WTC11 (cell line): ENCODE measurements around the gene TTC39C. TPM values are rescaled to one million over a fixed set of nuclear protein-coding genes. Genes with fewer than 3 reads are reported as not detected.

ENCODE experiments used
- ATAC-seq: fragments of 200-7000 bp; cut with Tn5 transposase; 2 replicates; pipeline ENCODE4 v1.10.0; 2021; ENCODE audit warnings: mild to moderate bottlenecking, moderate library complexity
- CTCF ChIA-PET: fragments of 300-600 bp; sonication (Branson Sonifier 250); formaldehyde crosslinking; loops from one replicate; lab custom pipeline; 2021; ENCODE audit warnings: antibody characterized with exemption; lab: Charles Lee
- POLR2A ChIA-PET: fragments of 350-600 bp; sonication (Branson Sonifier 250); formaldehyde crosslinking; loops from one replicate; lab custom pipeline; 2021; ENCODE audit warnings: antibody characterized with exemption; lab: Charles Lee
- DNase-seq: peaks from one replicate; pipeline ENCODE4 v3.0.0; 2021; ENCODE audit warnings: low spot score
- H3K27ac Mint-ChIP-seq: 2 replicates; pipeline ENCODE4 v1.8.0; 2021; ENCODE audit warnings: mixed read lengths
- H3K27me3 Mint-ChIP-seq: 2 replicates; pipeline ENCODE4 v1.8.0; 2021; ENCODE audit warnings: low read depth, mild to moderate bottlenecking, moderate library complexity, mixed read lengths
- H3K36me3 Mint-ChIP-seq: 2 replicates; pipeline ENCODE4 v1.8.0; 2021; ENCODE audit warnings: mixed read lengths
- H3K4me1 Mint-ChIP-seq: 2 replicates; pipeline ENCODE4 v1.8.0; 2022; ENCODE audit warnings: mixed read lengths
- H3K4me3 Mint-ChIP-seq: 2 replicates; pipeline ENCODE4 v1.8.0; 2021; ENCODE audit warnings: mild to moderate bottlenecking, moderate library complexity, mixed read lengths
- H3K9me3 Mint-ChIP-seq: 2 replicates; pipeline ENCODE4 v1.8.0; 2021; ENCODE audit warnings: mixed read lengths
- CBFB ChIP-seq: sonication (generic); formaldehyde crosslinking; IDR thresholded peaks from 2 replicates; pipeline ENCODE4 v1.8.1; 2022; ENCODE audit warnings: mild to moderate bottlenecking, low read depth, missing genetic modification reagents
- CTCF ChIP-seq: fragments of 200-600 bp; IDR thresholded peaks from 2 replicates; pipeline ENCODE4 v1.8.0; 2022; ENCODE audit warnings: antibody characterized with exemption
- FOXK1 ChIP-seq: sonication (generic); formaldehyde crosslinking; IDR thresholded peaks from 2 replicates; pipeline ENCODE4 v1.8.0; 2022; ENCODE audit warnings: mild to moderate bottlenecking, moderate library complexity, missing genetic modification reagents
- GTF2I ChIP-seq: fragments of 250-450 bp; sonication (Bioruptor Pico); conservative IDR thresholded peaks from 2 replicates; pipeline ENCODE4 v1.4.0; 2021; ENCODE audit warnings: mild to moderate bottlenecking
- JAZF1 ChIP-seq: fragments of 250-450 bp; sonication (Bioruptor Pico); IDR thresholded peaks from 2 replicates; pipeline ENCODE4 v1.9.0; 2021; ENCODE audit warnings: moderate library complexity, mild to moderate bottlenecking, inconsistent platforms
- KAT7 ChIP-seq: sonication (generic); formaldehyde crosslinking; IDR thresholded peaks from 2 replicates; pipeline ENCODE4 v1.8.1; 2023; ENCODE audit warnings: missing genetic modification reagents, mild to moderate bottlenecking, borderline replicate concordance
- OVOL2 ChIP-seq: fragments of 250-450 bp; sonication (Bioruptor Pico); IDR thresholded peaks from 2 replicates; pipeline ENCODE4 v1.9.0; 2021; ENCODE audit warnings: mild to moderate bottlenecking, borderline replicate concordance
- RELA ChIP-seq: sonication (generic); formaldehyde crosslinking; IDR thresholded peaks from 2 replicates; pipeline ENCODE4 v1.8.1; 2022; ENCODE audit warnings: missing genetic modification reagents, mild to moderate bottlenecking, borderline replicate concordance
- TP53 ChIP-seq: sonication (generic); formaldehyde crosslinking; IDR thresholded peaks from 2 replicates; pipeline ENCODE4 v1.8.1; 2023; ENCODE audit warnings: mild to moderate bottlenecking, missing genetic modification reagents
- ZNF121 ChIP-seq: sonication (generic); formaldehyde crosslinking; IDR thresholded peaks from 2 replicates; pipeline ENCODE4 v1.8.0; 2023; ENCODE audit warnings: missing genetic modification reagents
- total RNA-seq: library from RNA; stranded (reverse); gene quantifications from 3 replicates; pipeline ENCODE4 v1.2.3, GENCODE V29; 2021
- TF ChIP-seq, protein P1 (sequence below): sonication (generic); formaldehyde crosslinking; IDR thresholded peaks from 2 replicates; pipeline ENCODE4 v1.8.0; 2022; ENCODE audit warnings: mild to moderate bottlenecking, missing genetic modification reagents
- TF ChIP-seq, protein P2 (sequence below): sonication (generic); formaldehyde crosslinking; IDR thresholded peaks from 2 replicates; pipeline ENCODE4 v1.8.1; 2023; ENCODE audit warnings: mild to moderate bottlenecking, missing genetic modification reagents, moderate library complexity
- TF ChIP-seq, protein P3 (sequence below): sonication (generic); formaldehyde crosslinking; IDR thresholded peaks from 2 replicates; pipeline ENCODE4 v1.8.0; 2022; ENCODE audit warnings: mild to moderate bottlenecking, missing genetic modification reagents
- TF ChIP-seq, protein P4 (sequence below): fragments of 250-450 bp; sonication (Bioruptor Pico); IDR thresholded peaks from 2 replicates; pipeline ENCODE4 v1.9.0; 2021; ENCODE audit warnings: mild to moderate bottlenecking
- TF ChIP-seq, protein P5 (sequence below): sonication (generic); formaldehyde crosslinking; IDR thresholded peaks from 2 replicates; pipeline ENCODE4 v1.8.1; 2023; ENCODE audit warnings: mild to moderate bottlenecking, missing genetic modification reagents

The TTC39C gene
- total RNA-seq, 1 experiment from 2014 or later: 57.3 TPM

DNA sequence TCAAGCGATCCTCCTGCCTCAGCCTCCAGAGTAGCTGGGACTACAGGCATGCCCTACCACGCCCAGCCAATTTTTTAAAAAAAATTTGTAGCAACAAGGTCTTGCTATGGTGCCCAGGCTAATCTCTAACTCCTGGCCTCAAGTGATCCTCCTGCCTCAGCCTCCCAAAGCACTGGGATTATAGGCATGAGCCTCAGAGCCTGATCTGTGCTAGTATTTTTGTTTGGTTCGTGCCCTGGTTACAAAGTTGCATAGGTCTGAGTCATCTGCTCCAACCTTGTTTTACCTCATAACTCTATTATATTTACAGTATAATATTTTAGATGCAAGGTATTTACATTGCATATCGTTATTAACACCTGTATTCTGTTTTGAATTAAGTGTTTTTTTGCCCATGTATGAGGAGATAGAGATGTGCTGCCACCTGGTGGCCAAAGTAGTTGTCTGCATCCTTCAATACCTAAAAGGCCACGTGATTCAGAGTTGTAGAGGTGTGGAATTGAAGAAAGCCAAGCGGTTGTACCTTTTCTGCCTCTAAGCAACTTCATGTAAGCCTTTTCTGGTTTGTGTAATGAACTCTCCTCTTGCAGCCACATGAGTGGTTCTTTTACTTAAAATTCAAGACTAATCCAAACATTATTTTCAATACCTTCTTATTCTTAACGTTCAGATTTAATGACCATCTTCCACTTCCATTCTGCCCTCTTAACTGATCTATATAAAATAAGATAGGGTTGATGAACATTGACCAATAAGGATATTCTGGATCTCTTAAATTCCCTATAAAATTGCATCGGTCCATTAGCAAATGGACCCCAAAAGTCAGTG lies 104.4 kb downstream of the TTC39C start:
- H3K27me3 Mint-ChIP-seq: no peaks in the 10 kb centered on the region
- ATAC-seq: peak; percentile 61
- CTCF ChIA-PET: interaction anchor here (1.2 to 1.3 kb wide), 2 partner anchors 96 to 104 kb away, joined by 3 read pairs; no protein-coding TSS in a partner anchor
- POLR2A ChIA-PET: no interaction called here
- TF ChIP-seq OVOL2 (no peak), TP53 (no peak), ZNF121 (peak; percentile 50; the same call in 1 of the 2 replicates), JAZF1 (CRISPR knock-in tag) (no peak), CTCF (peak; percentile 89)
- TF ChIP-seq, protein P1, sequence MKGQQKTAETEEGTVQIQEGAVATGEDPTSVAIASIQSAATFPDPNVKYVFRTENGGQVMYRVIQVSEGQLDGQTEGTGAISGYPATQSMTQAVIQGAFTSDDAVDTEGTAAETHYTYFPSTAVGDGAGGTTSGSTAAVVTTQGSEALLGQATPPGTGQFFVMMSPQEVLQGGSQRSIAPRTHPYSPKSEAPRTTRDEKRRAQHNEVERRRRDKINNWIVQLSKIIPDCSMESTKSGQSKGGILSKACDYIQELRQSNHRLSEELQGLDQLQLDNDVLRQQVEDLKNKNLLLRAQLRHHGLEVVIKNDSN (CRISPR knock-in tag): peak; percentile 91
- TF ChIP-seq, protein P2, sequence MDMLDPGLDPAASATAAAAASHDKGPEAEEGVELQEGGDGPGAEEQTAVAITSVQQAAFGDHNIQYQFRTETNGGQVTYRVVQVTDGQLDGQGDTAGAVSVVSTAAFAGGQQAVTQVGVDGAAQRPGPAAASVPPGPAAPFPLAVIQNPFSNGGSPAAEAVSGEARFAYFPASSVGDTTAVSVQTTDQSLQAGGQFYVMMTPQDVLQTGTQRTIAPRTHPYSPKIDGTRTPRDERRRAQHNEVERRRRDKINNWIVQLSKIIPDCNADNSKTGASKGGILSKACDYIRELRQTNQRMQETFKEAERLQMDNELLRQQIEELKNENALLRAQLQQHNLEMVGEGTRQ (CRISPR knock-in tag): peak; percentile 90
- TF ChIP-seq, protein P3, sequence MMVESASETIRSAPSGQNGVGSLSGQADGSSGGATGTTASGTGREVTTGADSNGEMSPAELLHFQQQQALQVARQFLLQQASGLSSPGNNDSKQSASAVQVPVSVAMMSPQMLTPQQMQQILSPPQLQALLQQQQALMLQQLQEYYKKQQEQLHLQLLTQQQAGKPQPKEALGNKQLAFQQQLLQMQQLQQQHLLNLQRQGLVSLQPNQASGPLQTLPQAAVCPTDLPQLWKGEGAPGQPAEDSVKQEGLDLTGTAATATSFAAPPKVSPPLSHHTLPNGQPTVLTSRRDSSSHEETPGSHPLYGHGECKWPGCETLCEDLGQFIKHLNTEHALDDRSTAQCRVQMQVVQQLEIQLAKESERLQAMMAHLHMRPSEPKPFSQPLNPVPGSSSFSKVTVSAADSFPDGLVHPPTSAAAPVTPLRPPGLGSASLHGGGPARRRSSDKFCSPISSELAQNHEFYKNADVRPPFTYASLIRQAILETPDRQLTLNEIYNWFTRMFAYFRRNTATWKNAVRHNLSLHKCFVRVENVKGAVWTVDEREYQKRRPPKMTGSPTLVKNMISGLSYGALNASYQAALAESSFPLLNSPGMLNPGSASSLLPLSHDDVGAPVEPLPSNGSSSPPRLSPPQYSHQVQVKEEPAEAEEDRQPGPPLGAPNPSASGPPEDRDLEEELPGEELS: no peak
- TF ChIP-seq, all 79 proteins: peak for 4
- peak; percentile 70 for DNase-seq
- Mint-ChIP-seq H3K4me3 (no peak overlapping the region), H3K36me3 (peaks cover 13% of the 10 kb centered on the region), H3K9me3 (peaks cover 4% of the 10 kb centered on the region), H3K4me1 (no peaks in the 10 kb centered on the region), H3K27ac (no peak overlapping the region)

DNA sequence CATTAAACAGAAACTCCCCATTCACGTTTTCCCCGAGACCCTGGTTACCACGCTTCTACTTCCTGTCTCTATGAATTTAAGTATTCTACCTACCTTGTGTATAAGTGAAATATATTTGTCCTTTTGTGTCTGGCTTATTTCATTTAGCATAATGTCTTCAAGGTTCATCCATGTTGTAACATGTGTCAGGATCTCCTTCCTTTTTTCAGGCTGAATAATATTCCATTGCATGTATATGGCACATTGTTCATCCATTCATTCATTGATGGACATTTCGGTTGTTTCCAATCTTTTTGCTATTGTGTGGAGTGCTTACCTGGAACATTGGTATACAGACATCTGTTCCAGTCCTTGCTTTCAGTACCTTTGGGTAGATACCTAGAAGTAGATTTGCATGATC lies 106.1 kb downstream of the TTC39C start:
- ChIA-PET CTCF (no interaction called here), POLR2A (no interaction called here)
- DNase-seq (no peak), ATAC-seq (no peak)
- Mint-ChIP-seq H3K9me3 (peaks cover 4% of the 10 kb centered on the region), H3K4me3 (no peak overlapping the region), H3K27me3 (no peaks in the 10 kb centered on the region), H3K27ac (no peak overlapping the region), H3K4me1 (no peaks in the 10 kb centered on the region), H3K36me3 (peaks cover 22% of the 10 kb centered on the region)
- TF ChIP-seq, protein P4, sequence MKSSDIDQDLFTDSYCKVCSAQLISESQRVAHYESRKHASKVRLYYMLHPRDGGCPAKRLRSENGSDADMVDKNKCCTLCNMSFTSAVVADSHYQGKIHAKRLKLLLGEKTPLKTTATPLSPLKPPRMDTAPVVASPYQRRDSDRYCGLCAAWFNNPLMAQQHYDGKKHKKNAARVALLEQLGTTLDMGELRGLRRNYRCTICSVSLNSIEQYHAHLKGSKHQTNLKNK: no peak
- TF ChIP-seq, protein P1 (CRISPR knock-in tag): no peak

GRCh38 chr18:24121625-24122024 lies 107.1 kb downstream of the TTC39C start:
- DNase-seq (no peak), ATAC-seq (no peak)
- H3K4me3 Mint-ChIP-seq: no peak overlapping the region
- peaks cover 24% of the 10 kb centered on the region for H3K36me3 Mint-ChIP-seq
- H3K9me3 Mint-ChIP-seq: peaks cover 4% of the 10 kb centered on the region
- no peaks in the 10 kb centered on the region for H3K27me3 Mint-ChIP-seq
- ChIA-PET POLR2A (no interaction called here), CTCF (no interaction called here)
- H3K4me1 Mint-ChIP-seq: no peaks in the 10 kb centered on the region
- H3K27ac Mint-ChIP-seq: no peak overlapping the region
- TF ChIP-seq ZNF121 (no peak), FOXK1 (CRISPR knock-in tag) (no peak), RELA (CRISPR knock-in tag) (no peak), KAT7 (CRISPR knock-in tag) (no peak), CBFB (CRISPR knock-in tag) (no peak), TP53 (no peak), GTF2I (CRISPR knock-in tag) (no peak)
- TF ChIP-seq, protein P5, sequence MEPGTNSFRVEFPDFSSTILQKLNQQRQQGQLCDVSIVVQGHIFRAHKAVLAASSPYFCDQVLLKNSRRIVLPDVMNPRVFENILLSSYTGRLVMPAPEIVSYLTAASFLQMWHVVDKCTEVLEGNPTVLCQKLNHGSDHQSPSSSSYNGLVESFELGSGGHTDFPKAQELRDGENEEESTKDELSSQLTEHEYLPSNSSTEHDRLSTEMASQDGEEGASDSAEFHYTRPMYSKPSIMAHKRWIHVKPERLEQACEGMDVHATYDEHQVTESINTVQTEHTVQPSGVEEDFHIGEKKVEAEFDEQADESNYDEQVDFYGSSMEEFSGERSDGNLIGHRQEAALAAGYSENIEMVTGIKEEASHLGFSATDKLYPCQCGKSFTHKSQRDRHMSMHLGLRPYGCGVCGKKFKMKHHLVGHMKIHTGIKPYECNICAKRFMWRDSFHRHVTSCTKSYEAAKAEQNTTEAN (CRISPR knock-in tag): no peak
